ENCODE measurements around the gene SLC9A9. TPM values are rescaled to one million over a fixed set of nuclear protein-coding genes. Genes with fewer than 3 reads are reported as not detected.

Gene SLC9A9
- total RNA-seq, 6 experiments from 2014 or later: 1.3 to 6.3 (median 3.0) TPM

DNA sequence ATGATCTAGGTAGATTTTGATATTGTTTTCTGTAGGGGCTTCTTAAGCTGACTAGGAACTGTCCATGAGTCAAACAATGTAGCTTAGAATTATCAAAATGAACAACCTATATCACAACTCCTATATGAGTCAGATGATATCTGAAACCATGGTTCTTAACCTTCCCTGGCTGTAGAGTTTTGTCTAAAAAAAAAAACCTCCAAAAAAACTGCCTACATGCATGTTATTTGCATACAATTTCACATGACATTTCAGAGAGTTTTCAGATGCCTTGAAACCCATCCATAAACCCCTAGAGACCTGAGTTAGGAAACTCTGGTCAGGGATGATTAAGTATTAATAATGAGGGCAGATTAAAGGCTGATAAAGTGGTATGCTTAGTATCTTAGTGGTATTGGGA lies 571.7 kb downstream of the SLC9A9 start:
- intact Hi-C loops (cut with DNase I): no loop called here
- no peak for TF ChIP-seq POLR2A (IDR thresholded peaks at IDR 0.05)
- TF ChIP-seq, protein P1, sequence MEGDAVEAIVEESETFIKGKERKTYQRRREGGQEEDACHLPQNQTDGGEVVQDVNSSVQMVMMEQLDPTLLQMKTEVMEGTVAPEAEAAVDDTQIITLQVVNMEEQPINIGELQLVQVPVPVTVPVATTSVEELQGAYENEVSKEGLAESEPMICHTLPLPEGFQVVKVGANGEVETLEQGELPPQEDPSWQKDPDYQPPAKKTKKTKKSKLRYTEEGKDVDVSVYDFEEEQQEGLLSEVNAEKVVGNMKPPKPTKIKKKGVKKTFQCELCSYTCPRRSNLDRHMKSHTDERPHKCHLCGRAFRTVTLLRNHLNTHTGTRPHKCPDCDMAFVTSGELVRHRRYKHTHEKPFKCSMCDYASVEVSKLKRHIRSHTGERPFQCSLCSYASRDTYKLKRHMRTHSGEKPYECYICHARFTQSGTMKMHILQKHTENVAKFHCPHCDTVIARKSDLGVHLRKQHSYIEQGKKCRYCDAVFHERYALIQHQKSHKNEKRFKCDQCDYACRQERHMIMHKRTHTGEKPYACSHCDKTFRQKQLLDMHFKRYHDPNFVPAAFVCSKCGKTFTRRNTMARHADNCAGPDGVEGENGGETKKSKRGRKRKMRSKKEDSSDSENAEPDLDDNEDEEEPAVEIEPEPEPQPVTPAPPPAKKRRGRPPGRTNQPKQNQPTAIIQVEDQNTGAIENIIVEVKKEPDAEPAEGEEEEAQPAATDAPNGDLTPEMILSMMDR (IDR thresholded peaks at IDR 0.05): no peak
- DNase-seq (no peak), ATAC-seq (no peak)
- Histone ChIP-seq H3K4me1 (no peaks in the 10 kb centered on the region), H3K9me3 (no peaks in the 10 kb centered on the region), H3K36me3 (no peaks in the 10 kb centered on the region), H3K27me3 (no peaks in the 10 kb centered on the region), H3K27ac (no peak overlapping the region), H3K4me3 (no peak overlapping the region)

GRCh38 chr3:143273975-143274690 lies 574.1 kb downstream of the SLC9A9 start:
- no peak for TF ChIP-seq POLR2A (IDR thresholded peaks at IDR 0.05)
- TF ChIP-seq, protein P1 (IDR thresholded peaks at IDR 0.05): no peak
- Histone ChIP-seq H3K4me3 (no peak overlapping the region), H3K4me1 (no peaks in the 10 kb centered on the region), H3K27me3 (no peaks in the 10 kb centered on the region), H3K27ac (no peak overlapping the region), H3K36me3 (no peaks in the 10 kb centered on the region), H3K9me3 (no peaks in the 10 kb centered on the region)
- ATAC-seq (no peak), DNase-seq (no peak)
- intact Hi-C loops (cut with DNase I): no loop called here
- 29% methylated on average over 1 of the region's 1 CpG for WGBS (ENCODE audit: insufficient coverage, low coverage, low lambda C conversion rate, missing lambda C conversion rate)

DNA sequence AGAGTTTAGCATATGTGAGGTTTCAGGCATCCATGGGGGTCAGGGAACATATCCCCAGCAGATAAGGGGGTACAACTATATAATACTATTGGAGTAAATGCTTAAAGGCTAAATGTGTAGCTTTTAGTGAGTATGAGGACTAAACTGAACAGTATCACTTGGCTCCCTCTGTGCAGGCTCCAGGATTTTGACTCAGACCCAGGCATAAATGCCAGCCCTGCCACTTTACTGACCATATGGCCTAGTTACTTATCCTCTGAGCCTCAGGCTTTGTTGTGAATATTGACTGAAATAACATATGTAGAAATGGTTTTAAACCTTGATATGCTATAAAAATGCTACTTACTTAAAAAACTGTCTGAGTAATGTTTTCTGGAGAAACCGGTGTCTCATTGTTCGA lies 577.1 kb downstream of the SLC9A9 start:
- Histone ChIP-seq H3K4me3 (no peak overlapping the region), H3K27ac (no peak overlapping the region), H3K4me1 (no peaks in the 10 kb centered on the region), H3K36me3 (no peaks in the 10 kb centered on the region), H3K27me3 (no peaks in the 10 kb centered on the region), H3K9me3 (no peaks in the 10 kb centered on the region)
- 97% methylated on average over 2 of the region's 2 CpGs for WGBS (ENCODE audit: insufficient coverage, low coverage, low lambda C conversion rate, missing lambda C conversion rate)
- no peak for ATAC-seq
- DNase-seq: no peak
- intact Hi-C loops (cut with DNase I): no loop called here
- no peak for TF ChIP-seq POLR2A (IDR thresholded peaks at IDR 0.05)
- TF ChIP-seq, protein P1 (IDR thresholded peaks at IDR 0.05): no peak

GRCh38 chr3:143269741-143270140 lies 578.5 kb downstream of the SLC9A9 start:
- DNase-seq (no peak), ATAC-seq (no peak)
- intact Hi-C loops (cut with DNase I): no loop called here
- TF ChIP-seq POLR2A (IDR thresholded peaks at IDR 0.05): no peak
- TF ChIP-seq, protein P1 (IDR thresholded peaks at IDR 0.05): no peak
- Histone ChIP-seq H3K9me3 (no peaks in the 10 kb centered on the region), H3K27ac (no peak overlapping the region), H3K36me3 (no peaks in the 10 kb centered on the region), H3K27me3 (no peaks in the 10 kb centered on the region), H3K4me3 (no peak overlapping the region), H3K4me1 (no peaks in the 10 kb centered on the region)
- 83% methylated on average over 2 of the region's 3 CpGs for WGBS (ENCODE audit: insufficient coverage, low coverage, low lambda C conversion rate, missing lambda C conversion rate)

- H3K4me3 ChIP-seq: no peak overlapping the region
- no peaks in the 10 kb centered on the region for H3K36me3 ChIP-seq
- H3K27ac ChIP-seq: no peak overlapping the region
- H3K9me3 ChIP-seq: no peaks in the 10 kb centered on the region
- no peak for TF ChIP-seq POLR2A (IDR thresholded peaks at IDR 0.05)
- TF ChIP-seq, protein P1 (IDR thresholded peaks at IDR 0.05): no peak
- intact Hi-C loops (cut with DNase I): no loop called here
- DNase-seq (no peak), ATAC-seq (no peak)
- H3K4me1 ChIP-seq: no peaks in the 10 kb centered on the region
- no CpG with 5 or more reads among the region's 1 CpG for WGBS (ENCODE audit: insufficient coverage, low coverage, low lambda C conversion rate, missing lambda C conversion rate)
- H3K27me3 ChIP-seq: no peaks in the 10 kb centered on the region
These were observed 580.3 kb downstream of the SLC9A9 start for GRCh38 chr3:143267989-143268388.

Measured in right lobe of liver (tissue), 6 donors.